HEK293 (cell line): Measurements from ENCODE around the gene MGAT4A.

ENCODE experiments used
- BCL11A ChIP-seq: fragments of 450-650 bp; formaldehyde crosslinking; IDR thresholded peaks from 2 replicates; pipeline ENCODE4 v1.5.1; 2016; ENCODE audit warnings: low read depth, missing biosample characterization, missing genetic modification characterization
- BCL11B ChIP-seq: fragments of 450-650 bp; formaldehyde crosslinking; IDR thresholded peaks from 2 replicates; pipeline ENCODE4 v1.5.1; 2016; ENCODE audit warnings: low read depth, missing biosample characterization, missing genetic modification characterization
- IKZF3 ChIP-seq: fragments of 450-650 bp; IDR thresholded peaks from 2 replicates; pipeline ENCODE4 v1.5.0; 2018; ENCODE audit warnings: missing biosample characterization, mild to moderate bottlenecking, missing genetic modification characterization, moderate library complexity
- MEIS1 ChIP-seq: sonication (generic); formaldehyde crosslinking; IDR thresholded peaks from 2 replicates; pipeline ENCODE4 v1.8.1; 2022; ENCODE audit warnings: missing genetic modification reagents, mild to moderate bottlenecking, borderline replicate concordance
- SCRT2 ChIP-seq: fragments of 450-650 bp; formaldehyde crosslinking; IDR thresholded peaks from 2 replicates; pipeline ENCODE4 v1.5.1; 2016; ENCODE audit warnings: missing biosample characterization, missing genetic modification characterization
- ZNF707 ChIP-seq: fragments of 450-650 bp; formaldehyde crosslinking; IDR thresholded peaks from 2 replicates; pipeline ENCODE4 v1.5.1; 2016; ENCODE audit warnings: missing biosample characterization, missing genetic modification characterization
- TF ChIP-seq, protein P1 (sequence below): fragments of 450-650 bp; formaldehyde crosslinking; IDR thresholded peaks from 2 replicates; pipeline ENCODE4 v1.5.1; 2016; ENCODE audit warnings: missing biosample characterization, missing genetic modification characterization
- TF ChIP-seq, protein P2 (sequence below): fragments of 450-650 bp; formaldehyde crosslinking; IDR thresholded peaks from 2 replicates; pipeline ENCODE4 v1.5.0; 2017; ENCODE audit warnings: missing biosample characterization, missing genetic modification characterization, borderline replicate concordance
- TF ChIP-seq, protein P3 (sequence below): fragments of 450-650 bp; formaldehyde crosslinking; IDR thresholded peaks from 2 replicates; pipeline ENCODE4 v1.5.1; 2016; ENCODE audit warnings: missing biosample characterization, missing genetic modification characterization

DNA sequence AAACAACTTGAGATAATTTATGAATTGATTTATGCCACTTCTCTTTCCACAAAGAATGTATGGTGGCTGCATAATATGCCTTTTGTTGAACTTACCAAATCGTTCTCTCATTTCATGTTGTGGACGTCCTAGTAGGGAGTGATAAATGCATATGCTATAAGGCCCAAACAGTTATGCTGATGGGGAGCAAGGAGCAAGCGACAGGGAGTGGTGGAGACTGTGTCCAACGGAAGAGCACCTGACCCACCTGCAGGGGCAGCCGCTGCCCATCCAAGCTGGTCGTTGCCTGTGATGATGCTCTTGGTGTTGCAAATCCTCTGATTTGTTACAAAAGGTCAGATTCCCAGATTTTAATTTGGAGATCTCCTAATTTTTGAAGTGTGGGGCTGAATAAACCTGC lies 31.0 kb upstream of the MGAT4A start:
- TF ChIP-seq, protein P1, sequence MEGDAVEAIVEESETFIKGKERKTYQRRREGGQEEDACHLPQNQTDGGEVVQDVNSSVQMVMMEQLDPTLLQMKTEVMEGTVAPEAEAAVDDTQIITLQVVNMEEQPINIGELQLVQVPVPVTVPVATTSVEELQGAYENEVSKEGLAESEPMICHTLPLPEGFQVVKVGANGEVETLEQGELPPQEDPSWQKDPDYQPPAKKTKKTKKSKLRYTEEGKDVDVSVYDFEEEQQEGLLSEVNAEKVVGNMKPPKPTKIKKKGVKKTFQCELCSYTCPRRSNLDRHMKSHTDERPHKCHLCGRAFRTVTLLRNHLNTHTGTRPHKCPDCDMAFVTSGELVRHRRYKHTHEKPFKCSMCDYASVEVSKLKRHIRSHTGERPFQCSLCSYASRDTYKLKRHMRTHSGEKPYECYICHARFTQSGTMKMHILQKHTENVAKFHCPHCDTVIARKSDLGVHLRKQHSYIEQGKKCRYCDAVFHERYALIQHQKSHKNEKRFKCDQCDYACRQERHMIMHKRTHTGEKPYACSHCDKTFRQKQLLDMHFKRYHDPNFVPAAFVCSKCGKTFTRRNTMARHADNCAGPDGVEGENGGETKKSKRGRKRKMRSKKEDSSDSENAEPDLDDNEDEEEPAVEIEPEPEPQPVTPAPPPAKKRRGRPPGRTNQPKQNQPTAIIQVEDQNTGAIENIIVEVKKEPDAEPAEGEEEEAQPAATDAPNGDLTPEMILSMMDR (tag by site-specific recombination) = no peak
- TF ChIP-seq, protein P2, sequence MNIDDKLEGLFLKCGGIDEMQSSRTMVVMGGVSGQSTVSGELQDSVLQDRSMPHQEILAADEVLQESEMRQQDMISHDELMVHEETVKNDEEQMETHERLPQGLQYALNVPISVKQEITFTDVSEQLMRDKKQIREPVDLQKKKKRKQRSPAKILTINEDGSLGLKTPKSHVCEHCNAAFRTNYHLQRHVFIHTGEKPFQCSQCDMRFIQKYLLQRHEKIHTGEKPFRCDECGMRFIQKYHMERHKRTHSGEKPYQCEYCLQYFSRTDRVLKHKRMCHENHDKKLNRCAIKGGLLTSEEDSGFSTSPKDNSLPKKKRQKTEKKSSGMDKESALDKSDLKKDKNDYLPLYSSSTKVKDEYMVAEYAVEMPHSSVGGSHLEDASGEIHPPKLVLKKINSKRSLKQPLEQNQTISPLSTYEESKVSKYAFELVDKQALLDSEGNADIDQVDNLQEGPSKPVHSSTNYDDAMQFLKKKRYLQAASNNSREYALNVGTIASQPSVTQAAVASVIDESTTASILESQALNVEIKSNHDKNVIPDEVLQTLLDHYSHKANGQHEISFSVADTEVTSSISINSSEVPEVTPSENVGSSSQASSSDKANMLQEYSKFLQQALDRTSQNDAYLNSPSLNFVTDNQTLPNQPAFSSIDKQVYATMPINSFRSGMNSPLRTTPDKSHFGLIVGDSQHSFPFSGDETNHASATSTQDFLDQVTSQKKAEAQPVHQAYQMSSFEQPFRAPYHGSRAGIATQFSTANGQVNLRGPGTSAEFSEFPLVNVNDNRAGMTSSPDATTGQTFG (tag by site-specific recombination) = no peak
- TF ChIP-seq MEIS1 (CRISPR knock-in tag) (no peak), IKZF3 (tag by site-specific recombination) (no peak), ZNF707 (tag by site-specific recombination) (no peak), SCRT2 (tag by site-specific recombination) (no peak), BCL11B (tag by site-specific recombination) (no peak), BCL11A (tag by site-specific recombination) (no peak)
- TF ChIP-seq, protein P3, sequence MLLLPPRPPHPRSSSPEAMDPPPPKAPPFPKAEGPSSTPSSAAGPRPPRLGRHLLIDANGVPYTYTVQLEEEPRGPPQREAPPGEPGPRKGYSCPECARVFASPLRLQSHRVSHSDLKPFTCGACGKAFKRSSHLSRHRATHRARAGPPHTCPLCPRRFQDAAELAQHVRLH (tag by site-specific recombination) = no peak
